Erythroblast (primary cell): Measurements from ENCODE around the gene SKIC8.

Source experiments
- GATA1 ChIP-seq: IDR thresholded peaks from 2 replicates; pipeline ENCODE4 v1.6.1; 2011; ENCODE audit warnings: low read depth, mild to moderate bottlenecking, control low read depth, low read length, moderate library complexity
- POLR2A ChIP-seq: IDR thresholded peaks from 2 replicates; pipeline ENCODE4 v1.6.1; 2011; ENCODE audit warnings: mild to moderate bottlenecking, low read length

DNA sequence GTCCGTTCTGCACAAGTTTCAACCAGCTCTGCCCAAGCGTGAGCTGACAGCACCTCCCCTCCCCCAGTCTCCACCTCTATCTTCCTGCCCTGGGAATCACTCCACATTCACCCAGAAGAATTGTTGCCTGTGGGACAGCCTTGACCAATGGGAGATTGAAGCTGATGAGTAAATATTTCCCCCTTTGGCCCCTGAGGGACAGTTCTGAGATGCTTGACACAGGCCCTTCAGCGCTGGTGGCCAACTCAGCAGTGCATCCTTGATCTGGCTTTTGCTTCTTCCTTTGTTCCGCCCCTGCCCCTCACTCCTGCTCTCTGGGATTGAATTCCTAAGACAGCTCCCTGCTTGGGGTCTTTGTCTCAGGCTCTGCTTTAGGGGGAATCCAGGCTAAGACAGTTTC lies 13.1 kb upstream of the SKIC8 start:
- TF ChIP-seq POLR2A, result no peak
- TF ChIP-seq GATA1, result no peak
